HG03558 (cell line): Measurements from ENCODE around the gene CHST15.
"Not testable (repeated sequence)": the region's sequence is repeated elsewhere in the genome, so short reads cannot be mapped to it uniquely, and the experiment has no call there.

Source experiments
- ATAC-seq: cut with Tn5 transposase; IDR thresholded peaks from one replicate; pipeline ENCODE4 v1.9.1; 2021; ENCODE audit warnings: moderate number of reproducible peaks; ENCODE audit not compliant: unreplicated experiment; ENCODE audit errors: extremely low read depth

CHST15 gene

DNA sequence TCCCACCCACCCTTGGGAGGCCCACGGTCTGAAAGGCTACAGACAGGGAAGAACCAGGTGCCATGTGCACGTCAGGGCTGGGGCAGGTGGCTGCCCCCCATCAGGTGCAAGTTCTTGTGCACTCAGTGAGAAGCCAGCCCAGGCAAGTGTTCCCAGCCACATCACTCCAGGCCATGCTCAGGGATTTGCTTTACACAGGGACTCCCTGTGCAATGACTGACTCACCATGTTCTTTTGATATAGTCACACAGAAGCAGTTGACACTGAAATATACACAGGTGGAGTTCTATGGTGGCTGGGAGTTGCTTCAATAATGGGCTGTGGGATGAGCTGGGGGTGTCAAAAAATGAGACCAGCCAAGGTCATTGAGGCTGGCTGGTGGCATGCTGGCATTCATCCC, 8.0 kb upstream of the CHST15 start:
- no peak for ATAC-seq

DNA sequence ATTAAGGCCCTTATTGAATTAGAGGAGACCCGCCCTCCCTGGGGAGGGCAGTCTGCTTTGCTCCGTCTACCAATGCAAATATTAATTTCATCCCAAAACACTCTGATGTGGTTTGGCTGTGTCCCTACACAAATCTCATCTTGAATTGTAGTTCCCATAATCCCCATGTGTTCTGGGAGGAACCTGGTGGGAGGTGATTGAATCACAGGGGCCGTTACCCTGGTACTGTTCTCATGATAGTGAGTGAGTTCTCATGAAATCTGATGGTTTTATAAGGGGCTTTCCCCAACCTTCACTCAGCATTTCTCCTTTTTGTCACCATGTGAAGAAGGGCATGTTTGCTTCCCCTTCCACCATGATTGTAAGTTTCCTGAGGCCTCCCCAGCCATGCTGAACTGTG, 7.3 kb upstream of the CHST15 start:
- ATAC-seq: not testable (repeated sequence)

DNA sequence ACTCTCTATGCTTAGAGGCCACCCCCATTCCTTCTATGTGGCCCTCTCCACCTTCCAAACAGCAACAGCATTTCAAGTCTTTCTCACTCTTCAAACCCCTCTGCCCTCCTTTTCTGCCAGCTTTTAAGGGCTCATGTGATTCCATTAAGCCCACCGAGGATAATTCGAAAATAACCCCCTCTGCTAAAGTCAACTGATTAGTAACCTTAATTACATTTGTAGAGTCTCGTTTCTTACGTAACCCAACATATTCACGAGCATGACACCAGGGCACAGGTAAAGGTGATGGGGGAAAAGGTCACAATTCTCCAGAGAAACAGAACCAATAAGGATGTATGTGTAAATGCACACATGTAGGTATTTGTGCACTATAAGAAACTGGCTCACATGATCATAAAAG, 6.7 kb upstream of the CHST15 start:
- no peak for ATAC-seq

DNA sequence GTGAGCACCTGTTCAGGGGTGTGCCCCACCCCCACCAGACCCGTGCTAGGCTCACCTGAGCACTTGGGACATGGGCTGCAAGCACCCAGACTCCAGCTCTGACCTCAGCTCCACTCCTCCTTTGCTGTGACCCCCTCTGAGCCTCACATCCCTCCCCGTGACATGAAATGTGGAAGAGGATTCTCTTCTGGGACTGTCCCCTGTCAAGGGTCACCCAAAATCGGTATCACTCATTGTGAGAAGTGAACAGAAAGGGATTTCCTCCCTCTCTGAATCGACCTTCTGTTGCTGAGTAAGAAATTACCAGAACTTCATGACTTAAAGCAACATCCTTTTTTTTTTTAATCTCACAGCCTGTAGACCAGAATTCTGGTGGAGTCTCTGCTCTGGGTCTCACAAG, 6.2 kb upstream of the CHST15 start:
- ATAC-seq: no peak

DNA sequence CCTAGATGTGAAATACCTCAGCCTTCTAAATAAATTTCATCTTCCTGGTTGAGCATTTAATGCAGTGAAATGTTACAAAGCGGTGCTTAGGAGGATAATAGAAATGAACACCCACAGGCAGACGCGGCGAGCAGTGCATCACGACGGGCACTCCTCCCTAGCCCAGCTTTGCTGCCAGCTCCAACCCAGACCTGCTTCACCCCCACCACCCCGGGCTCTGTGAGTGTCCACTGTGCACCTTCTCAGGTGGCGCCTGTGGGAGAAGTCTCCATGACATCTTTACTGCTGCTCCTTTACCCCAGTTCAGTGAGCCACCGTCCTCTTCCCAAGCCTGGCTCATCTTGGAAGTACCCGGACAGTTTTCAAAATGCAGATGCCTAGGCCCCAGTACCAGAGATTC, 5.2 kb upstream of the CHST15 start:
- no peak for ATAC-seq

DNA sequence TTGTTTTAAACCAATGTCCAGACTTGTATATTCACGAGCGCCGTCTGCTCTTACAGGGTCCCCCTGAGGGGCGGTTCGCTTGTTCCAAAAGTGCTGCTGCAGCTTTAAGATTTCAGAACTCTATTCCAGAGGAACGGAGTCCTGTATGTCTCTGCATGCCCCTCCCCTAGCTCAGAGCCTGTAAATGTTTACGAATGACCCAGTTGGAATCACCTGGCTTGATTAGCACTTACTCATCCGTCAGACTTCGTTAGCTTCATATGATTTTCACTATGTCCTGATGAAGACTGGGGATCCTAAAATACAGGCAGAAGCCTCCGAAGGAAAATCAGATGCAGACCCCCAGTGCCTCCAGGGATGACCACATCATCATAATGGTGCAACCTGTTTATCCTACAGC, 4.5 kb upstream of the CHST15 start:
- ATAC-seq: no peak

DNA sequence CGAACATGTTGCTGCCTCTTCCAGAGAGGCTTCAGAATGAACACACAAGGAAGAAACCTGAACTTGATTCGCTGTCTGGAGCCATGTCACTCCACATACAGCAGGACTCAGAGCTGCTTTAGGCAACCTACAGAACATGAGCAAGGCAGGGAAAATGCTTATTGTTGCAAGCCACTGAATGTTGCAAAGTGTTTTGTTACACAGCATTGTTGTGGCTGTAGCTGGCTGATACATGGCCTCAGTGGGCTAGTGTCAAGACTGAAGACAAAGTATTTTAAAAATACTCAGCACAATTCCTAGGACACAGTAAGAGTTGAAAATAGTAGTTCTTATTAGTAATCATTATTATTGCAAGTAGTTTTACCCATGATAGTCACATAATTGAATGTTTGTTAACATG, 3.1 kb upstream of the CHST15 start:
- ATAC-seq: no peak

DNA sequence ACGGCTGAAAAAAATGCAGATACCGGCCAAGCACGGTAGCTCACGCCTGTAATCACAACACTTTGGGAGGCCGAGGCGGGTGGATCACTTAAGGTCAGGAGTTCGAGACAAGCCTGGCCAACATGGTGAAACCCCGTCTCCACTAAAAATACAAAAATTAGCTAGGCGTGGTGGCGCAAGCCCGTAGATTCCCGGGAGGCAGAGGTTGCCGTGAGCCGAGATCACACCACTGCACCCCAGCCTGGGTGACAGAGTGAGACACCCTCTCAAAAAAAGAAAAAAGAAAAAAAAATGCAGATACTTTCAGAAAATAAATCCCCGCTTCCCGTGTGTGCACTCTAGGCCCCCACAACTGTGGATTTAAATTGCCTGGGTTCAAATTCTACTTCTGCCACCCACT, 2.4 kb upstream of the CHST15 start:
- ATAC-seq: not testable (repeated sequence)

DNA sequence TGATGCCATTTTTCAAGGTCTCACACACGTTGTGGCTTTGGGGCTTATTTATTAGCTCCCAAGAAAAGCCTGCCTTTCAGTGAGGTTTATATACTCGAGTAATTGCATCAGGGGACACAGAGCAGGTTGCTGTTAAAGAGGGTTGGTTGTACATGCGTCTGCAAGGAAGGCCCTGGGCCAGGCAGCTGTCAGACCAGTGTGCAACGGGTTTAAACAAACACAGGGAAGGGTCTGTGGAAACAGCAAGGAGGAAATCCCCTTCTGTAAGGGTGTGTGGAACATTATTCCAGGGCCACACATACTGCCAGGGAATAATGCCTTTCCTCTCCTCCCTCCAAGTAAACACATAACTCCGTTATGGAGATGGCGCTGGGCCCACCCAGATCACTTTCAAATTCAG, 1.7 kb upstream of the CHST15 start:
- ATAC-seq: no peak

DNA sequence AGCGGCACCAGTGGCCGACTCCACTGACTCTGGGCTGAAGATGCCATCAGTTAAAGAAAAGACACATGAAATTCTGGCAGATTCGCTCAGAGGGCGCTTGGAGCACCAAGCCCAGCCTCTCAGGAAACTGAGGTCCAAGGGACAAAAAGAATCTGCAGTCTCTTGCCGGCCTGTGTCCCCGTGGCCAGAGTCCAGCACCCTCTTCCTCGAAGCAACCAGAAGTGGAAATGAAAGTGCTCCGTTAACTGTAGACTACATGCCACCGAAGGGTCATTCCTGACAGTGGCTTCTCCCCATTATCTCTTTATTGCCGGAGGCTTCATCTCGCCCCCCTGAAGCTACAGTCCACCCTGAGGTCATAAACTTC, 1.0 kb upstream of the CHST15 start:
- ATAC-seq: no peak

DNA sequence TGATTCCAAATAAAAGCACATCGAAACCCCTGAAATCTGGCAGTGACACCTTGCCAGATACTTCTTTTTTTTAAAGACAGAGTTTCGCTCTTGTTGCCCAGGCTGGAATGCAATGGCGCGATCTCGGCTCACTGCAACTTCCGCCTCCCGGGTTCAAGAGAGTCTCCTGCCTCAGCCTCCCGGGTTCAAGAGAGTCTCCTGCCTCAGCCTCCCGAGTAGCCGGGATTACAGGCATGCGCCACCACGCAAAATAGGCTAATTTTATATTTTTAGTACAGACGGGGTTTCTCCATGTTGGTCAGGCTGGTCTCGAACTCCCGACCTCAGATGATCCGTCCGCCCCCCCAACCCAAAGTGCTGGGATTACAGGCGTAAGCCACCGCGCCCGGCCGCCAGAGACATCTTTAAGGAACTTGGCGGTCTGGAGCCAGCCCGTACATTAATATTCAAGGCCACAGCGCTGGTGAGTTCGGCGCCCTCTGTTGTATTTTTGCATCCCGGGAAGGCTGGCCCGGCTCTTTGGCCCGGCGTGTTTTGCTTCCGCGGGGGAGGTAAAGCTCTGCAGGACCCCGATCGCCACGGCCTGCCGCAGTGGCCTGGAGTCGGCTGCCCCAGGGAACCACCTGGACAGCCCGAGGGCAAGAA, 498 bp upstream of the CHST15 start:
- not testable (repeated sequence) for ATAC-seq

DNA sequence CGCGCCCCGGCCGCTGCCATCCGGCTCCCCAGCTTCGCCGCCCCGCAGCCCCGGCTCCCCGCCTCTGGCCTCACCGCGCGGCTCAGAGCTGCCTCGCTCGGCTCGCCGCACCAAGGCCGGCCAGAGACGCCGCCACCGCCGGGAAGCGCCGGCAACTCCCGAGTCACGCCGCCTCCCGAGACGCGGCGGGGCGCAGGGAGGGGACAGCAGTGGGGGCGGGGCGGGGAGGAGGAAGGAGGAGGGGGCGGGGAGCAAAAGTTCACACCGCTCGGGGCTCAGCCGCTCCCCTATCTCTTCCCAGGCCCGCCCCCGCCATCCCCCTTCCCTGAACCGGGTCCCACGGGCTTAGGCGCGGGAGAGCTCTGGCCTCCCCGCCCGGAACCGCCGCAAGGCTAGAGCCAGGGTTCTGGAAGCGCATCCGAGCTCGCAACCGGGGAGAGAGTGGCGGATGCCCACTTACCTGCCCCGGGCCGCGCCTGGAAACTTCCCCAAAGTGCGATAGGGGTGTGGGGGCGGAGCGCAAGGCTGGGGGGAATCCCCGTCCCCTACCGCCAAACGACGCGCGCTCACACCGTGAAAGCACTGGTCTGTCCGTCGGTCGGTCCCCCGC, 1.0 kb downstream of the CHST15 start:
- ATAC-seq: no peak

DNA sequence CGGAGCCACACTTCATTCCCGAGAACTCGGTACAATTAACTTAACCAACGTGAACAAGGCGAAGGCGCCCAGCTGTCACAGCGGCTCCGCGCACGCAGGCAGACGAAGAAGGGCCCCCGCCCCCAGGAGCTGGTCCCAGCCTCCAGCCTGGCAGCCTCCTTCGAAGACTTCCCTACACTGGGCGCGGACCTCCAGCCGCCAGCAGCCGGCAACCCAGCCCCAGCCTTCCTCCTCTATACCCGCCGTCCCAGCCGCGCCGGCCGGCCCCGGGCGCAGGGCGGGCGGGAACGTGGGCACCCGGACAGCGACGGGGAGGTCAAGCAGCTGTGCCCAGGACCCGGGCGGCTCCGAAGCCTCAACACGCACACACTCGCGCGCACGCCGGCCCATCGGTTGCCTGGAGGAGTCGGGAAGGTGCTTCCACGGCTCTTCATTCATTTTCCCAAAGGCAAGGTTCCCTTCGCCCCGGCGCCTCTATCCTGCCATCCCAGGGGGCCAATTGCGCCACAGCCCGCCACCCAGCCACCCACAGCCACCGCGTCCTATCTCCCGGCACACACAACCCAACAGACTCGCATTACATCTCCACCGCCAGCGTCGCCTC, 1.6 kb downstream of the CHST15 start:
- no peak for ATAC-seq

DNA sequence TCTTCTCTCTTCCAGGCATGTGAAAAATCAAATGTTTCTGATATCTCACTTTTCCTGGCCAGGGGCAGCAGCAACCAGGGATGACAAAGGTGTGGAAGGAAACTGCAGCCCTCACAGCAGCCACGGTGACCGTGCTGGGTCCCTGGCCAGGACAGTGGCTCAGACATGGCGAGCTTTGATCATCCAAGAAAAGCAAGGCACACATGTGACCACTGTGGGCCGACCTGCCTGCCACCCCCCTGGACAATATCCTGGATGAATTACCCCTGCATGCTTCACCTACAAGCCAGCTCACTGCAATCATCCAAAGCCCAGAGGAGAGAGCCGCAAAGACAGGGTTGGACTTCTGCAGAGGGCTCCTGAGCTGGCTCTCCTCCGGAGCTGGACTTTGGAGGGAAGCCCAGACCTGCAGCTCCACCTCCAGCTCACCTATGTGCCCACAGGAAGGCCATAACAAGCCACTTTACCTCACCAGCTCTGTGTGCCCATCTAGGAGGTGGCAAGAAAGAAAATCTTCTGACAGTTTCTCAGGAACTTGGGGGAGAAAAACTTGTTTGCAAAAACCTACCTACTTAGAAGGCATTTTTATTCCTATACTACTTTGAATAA, 2.7 kb downstream of the CHST15 start:
- no peak for ATAC-seq

DNA sequence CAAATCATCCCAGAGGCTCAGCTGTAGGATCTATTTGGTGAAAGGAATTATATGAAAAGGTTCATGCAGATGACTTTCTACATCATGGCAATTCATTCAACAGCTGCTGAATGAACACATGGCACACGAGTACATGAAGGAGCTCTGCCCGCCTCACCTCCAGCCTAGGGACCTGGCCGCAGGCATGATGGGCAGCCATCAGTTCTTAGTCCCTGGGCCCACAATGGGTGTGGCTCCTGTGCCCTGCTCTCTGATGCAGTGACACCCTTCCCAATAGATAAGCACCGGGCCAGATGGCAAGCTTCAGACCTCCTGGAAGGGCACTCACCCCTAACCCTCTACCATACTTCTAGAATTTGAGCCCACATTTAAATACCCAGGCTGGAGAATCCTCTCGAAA, 3.5 kb downstream of the CHST15 start:
- no peak for ATAC-seq

DNA sequence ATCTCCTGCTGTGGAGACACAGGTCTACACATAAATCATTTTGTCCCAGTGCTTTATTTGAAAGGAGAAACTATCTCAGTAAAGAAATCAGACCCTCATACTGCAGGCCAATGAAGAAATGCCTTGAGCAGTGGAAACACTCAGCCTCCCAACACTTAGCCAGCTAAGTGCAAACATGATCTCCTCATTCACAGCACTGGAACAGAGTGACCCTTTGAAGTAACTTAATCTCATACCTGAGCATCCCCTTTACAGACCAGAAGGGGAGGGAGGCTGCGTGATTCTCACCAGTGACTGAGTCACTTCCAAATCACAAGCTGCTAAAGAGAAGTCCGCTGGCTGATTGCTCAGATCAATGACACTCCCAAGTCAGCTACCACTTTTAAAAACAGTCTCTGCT, 4.5 kb downstream of the CHST15 start:
- no peak for ATAC-seq

DNA sequence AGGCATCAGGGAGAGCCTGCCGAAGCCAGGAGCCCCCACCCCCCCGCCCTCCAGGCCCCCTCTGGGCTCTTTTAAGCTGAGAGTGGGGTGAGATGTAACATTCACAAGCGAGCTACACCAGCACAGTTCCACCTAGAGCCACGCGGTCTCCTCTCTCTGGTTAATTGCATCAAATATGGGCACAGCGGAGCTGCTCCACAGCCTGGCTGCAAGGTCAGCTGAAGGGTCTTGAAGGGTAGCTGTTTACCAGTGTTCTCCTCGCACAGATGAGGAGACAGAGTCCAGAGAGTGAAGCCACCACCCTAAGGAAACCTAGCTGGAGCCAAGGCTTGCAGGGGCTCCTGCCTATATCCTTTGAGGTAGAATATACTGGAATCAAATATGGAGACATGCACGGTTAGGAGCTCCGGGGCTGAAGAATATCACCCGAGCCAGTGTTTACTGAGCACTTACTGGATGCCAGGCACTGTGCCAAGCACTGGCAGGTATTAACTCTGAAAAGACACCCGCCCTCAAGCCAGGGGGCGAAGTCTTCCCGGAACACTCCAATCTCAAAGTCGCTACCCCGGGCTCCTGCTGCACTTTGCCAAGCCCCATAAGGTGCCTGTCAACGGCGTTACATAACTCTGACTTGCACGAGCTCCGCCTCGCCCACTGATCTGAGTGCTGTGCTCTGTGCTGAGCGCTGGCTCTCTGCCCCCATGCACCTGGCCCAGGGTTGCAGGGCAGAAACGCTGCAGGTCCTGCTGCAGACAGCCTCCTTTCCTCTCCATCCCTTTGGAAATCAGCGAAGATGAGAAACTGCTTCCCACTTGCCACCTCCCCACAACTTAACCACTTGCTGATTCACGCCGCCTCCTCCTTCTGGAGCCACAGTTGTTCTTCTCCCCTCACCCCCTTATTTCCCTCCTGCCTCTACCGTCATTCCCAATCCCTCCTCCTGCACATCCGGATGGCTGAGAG, 5.4 kb downstream of the CHST15 start:
- ATAC-seq: no peak

DNA sequence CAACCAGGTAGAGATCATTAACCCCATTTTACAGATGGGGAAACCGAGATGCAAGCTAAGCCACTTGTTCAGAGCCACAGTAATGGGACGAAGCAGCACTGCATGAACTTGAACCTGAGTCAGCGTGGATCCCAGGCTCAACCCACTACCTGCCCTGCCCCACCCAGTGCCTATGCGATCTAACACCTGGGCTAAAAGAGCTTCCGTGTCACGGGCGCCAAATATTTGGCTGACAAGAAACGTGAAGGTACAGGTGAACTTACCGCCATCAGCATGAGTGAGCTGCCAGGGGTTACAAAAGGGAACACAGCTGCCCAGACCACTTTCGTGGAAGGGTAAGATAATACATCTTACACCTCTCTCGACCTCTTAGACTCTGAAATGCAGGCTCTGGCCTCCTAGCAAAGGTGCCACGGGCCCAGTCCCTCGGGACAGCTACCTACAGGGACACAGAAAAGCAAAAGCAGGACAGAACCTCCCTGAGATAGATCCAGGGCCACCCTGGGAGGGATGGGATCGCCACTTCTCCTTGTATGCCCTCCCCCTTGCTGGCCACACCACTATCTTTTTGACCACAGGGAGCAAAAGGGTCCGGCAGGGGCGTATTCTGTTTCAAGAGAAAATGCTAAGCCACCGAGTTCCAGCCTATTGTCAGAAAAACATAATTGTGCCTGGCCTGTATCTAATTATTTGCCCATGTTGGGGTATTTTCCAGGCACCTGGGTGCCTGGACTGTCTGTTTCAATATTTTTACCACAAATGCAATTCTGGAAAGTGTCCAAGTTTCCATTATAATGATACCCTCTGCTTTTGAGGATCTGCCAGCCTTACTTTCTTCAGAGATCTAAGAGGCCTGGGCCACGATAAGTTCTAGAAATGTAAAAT, 6.4 kb downstream of the CHST15 start:
- no peak for ATAC-seq

DNA sequence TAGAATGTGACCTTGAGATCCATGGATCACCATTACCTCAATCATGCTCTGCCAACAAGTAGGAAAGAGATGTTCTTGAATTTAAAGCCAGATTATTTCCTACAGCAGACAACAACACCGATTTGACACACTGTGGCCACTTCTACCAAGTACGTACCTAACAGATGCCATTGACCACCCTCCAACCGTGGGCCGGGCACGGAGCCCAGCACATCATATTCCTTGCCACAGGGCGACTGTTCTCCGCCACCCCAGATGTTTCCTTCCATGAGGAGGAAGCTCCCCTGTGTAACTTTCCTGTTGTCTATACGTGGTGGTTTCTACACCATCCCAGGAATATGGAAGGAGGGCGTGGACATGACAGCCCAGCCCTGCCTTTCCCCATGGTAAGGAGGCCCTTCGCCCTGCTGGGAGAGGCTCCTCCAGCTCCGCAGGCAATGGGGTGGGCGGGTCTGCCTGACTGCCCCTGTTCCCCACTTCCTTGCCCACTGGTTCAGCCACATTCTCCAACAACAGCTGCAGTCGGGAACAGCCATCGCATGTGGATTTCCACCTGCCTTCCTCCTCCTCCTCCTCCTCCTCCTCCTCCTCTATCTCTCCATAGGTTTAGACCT, 7.2 kb downstream of the CHST15 start:
- no peak for ATAC-seq
